ENCODE data around the gene NOL9. TPM values are rescaled to one million over a fixed set of nuclear protein-coding genes. Genes with fewer than 3 reads are reported as not detected.

The NOL9 gene
- total RNA-seq, 4 donors from 2014 or later: 14.3 to 24.3 (median 15.3) TPM

DNA sequence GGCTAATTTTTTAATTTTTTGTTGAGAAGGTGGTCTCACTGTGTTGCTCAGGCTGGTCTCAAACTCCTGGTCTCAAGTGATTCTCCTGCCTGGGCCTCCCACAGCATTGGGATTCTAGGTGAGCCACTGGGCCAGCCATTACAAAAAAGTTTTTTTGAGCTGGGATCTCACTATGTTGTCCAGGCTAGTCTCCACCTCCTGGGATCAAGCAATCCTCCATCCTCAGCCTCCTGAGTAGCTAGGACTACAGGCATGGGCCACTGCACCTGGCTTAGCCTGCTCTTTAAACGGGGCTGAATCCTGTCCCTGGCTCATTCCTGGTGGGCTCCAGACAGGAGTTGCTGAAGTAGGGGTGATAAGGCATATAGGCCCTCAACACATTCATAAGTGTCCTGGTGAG, 3.3 kb upstream of the NOL9 start:
- TF ChIP-seq, protein P1, sequence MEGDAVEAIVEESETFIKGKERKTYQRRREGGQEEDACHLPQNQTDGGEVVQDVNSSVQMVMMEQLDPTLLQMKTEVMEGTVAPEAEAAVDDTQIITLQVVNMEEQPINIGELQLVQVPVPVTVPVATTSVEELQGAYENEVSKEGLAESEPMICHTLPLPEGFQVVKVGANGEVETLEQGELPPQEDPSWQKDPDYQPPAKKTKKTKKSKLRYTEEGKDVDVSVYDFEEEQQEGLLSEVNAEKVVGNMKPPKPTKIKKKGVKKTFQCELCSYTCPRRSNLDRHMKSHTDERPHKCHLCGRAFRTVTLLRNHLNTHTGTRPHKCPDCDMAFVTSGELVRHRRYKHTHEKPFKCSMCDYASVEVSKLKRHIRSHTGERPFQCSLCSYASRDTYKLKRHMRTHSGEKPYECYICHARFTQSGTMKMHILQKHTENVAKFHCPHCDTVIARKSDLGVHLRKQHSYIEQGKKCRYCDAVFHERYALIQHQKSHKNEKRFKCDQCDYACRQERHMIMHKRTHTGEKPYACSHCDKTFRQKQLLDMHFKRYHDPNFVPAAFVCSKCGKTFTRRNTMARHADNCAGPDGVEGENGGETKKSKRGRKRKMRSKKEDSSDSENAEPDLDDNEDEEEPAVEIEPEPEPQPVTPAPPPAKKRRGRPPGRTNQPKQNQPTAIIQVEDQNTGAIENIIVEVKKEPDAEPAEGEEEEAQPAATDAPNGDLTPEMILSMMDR (IDR thresholded peaks at IDR 0.05; ENCODE audit: low read depth): no peak

DNA sequence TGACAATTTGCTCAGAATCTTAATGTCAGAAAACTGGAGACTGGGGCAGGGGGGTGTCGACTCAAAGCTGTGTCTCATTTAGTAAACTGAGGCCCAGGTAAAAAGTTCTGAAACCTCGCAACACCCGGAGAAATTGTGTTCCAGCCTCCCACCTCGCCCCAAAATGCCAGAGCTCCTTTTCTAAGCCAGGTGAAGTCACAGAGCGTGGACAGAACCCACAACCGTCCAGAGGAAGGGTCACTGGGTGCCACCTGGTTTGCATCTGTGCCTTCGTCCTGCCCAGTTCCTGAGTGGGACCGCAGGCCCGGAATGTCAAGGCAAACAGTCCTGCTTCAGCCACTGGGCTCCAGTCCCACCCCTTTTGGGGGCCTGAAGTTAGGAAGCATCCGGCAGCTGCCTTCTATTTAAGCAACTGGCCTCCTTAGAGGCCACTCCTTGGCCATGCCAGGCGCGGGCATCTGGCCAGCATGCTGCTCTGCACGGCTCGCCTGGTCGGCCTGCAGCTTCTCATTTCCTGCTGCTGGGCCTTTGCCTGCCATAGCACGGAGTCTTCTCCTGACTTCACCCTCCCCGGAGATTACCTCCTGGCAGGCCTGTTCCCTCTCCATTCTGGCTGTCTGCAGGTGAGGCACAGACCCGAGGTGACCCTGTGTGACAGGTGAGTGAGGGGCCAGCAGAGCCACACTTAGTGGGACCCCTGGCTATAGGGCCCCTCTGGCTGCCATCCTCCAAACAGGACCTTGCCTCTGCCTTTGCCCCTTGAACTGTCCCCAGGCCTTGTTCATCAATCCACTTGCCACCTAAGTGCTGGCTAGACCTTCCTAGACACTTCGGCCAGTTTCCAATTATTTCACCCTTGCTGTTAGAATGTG, 830 bp upstream of the NOL9 start, which contains the start of gene TAS1R1:
Gene TAS1R1 (plus strand): TSS at position 401 of the 872 bp plus-strand sequence. CDS start 67 bp downstream, at position 468.
- TF ChIP-seq, protein P1 (IDR thresholded peaks at IDR 0.05; ENCODE audit: low read depth): no peak

DNA sequence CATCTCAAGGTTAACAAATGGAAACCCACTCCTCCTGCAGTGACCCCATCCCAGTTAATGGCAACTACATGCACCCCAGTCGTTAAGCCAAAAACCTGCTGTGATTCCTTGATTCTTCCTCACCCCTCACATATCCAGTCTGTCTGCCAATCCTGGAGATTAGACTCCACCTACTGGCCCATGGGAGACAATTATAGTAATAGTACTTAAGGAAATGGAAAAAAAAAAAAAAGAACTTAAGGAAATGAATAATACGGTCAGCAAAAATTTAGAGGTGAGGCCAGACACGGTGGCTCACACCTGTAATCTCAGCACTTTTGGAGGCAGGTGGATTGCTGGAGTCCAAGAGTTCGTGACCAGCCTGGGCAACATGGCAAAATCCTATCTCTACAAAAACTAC, 7.0 kb downstream of the NOL9 start:
- TF ChIP-seq, protein P1 (IDR thresholded peaks at IDR 0.05; ENCODE audit: low read depth): no peak

DNA sequence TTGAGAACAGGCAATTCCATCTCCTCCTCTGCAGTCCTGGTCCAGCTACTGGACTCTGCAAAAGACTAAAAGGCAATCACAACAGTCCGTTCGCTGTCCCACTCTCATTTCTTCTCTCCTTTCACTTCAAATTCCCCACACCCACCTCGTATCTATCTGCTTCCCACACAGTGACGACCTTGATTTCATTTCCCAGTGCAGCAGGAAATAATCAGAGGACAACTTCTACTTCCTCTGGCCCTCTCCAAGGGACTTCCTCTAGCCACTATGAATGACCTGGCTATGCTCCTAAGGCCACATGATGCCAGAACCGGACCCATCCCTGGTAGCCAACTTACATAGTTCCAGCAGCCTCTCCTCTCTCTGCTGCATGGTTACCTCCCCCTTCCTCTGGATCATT, 8.0 kb downstream of the NOL9 start:
- TF ChIP-seq, protein P1 (IDR thresholded peaks at IDR 0.05; ENCODE audit: low read depth): no peak

DNA sequence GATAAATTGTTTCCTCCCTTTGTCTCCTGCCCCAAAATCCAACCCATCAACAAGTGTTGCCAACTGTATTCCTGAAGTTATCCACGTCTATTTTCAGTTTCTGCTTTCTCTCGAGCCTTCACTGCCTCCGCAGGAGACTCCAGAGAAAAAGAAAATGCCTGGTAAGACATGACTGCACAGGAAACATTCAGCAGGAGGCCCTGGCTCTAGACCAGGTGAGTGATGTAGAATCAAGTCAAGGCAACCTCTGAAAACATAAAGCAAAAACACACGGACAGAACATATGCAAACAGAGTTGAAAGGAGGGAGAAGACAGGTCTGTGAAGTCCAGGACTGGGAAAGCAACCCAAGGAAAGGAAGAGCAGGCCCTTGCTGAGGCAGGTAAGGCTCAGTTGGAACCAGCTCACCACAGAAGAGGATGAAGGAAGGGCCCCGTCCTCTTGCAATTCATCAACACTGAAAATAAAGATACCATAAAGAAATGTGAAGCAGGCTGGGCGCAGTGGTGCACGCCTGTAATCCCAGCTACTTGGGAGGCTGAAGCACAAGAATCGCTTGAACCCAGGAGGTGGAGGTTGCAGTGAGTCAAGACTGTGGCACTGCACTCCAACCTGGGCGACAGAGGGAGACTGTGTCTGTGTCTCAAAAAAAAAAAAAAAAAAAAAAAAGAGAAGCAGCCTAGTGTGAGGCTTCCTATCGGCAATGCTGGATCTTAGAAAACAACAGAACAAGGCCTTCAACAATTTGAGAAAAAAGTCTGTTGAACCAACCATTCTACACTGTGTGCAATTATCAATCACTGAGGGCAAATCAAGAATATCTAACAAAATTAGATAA, 8.8 kb downstream of the NOL9 start:
- TF ChIP-seq, protein P1 (IDR thresholded peaks at IDR 0.05; ENCODE audit: low read depth): no peak

DNA sequence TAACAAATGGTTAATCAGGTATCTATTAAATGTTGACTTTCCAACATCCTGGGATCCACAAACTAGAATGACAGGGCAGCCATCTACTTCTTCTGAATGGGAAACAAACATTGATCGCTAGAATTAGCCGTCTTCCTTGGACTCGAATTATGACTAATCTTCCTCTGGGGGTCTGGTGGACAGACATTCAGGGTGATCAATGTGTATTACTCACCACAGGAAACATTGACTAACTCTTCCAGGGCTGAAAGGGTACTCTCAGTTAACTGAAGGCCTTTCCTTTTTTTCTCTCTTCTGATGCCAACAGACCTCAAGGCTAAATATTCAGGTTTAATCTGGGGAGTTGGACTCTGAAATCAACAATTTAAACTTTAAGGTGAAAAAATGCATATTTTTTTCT, 9.5 kb downstream of the NOL9 start:
- TF ChIP-seq, protein P1 (IDR thresholded peaks at IDR 0.05; ENCODE audit: low read depth): no peak

DNA sequence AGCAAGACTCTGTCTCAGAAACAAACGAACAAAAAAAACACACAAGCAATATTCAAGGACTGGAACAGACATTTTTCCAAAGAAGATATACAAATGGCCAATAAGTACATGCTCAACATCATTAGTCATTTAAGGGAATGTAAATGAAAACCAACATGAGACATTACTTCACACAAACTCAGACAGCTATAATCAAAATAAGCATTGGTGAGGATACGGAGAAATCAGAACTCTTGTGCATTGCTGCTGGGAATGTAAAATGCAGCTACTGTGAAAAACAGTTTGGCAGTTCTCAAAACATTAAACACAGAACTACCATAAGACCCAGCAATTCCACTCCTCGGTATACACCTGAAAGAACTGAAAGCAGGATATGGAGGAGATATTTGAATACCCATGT, 15.4 kb downstream of the NOL9 start:
- TF ChIP-seq, protein P1 (IDR thresholded peaks at IDR 0.05; ENCODE audit: low read depth): no peak

All from subcutaneous adipose tissue (tissue), 4 donors.